GM06990 (cell line): Measurements from ENCODE around the gene STEAP4.
A peak's percentile ranks its signal among the peaks of the same experiment; 100 is the strongest.

Experiments used
- DNase-seq: peaks from one replicate; pipeline ENCODE4 v3.0.0-alpha.2; 2011; ENCODE audit not compliant: insufficient read length; ENCODE audit errors: extremely low read depth
- H3K27me3 ChIP-seq: replicated peaks from 2 replicates; pipeline ENCODE4 v1.6.0; 2011; ENCODE audit warnings: low read length; ENCODE audit not compliant: control insufficient read depth, insufficient read depth
- H3K36me3 ChIP-seq: 2 replicates; pipeline ENCODE4 v1.5.1; 2011; ENCODE audit warnings: low read length; ENCODE audit not compliant: control insufficient read depth, insufficient read depth
- H3K4me3 ChIP-seq: replicated peaks from 2 replicates; pipeline ENCODE4 v1.5.1; 2011; ENCODE audit warnings: low read depth, mild to moderate bottlenecking, control low read depth, low read length
- TF ChIP-seq, protein P1 (sequence below): IDR thresholded peaks from 2 replicates; pipeline ENCODE4 v1.5.1; 2011; ENCODE audit warnings: low read length, control low read depth, mild to moderate bottlenecking, inconsistent platforms; ENCODE audit not compliant: insufficient read depth, poor library complexity, severe bottlenecking

STEAP4 gene

GRCh38 chr7:88344956-88345832 lies 38.5 kb upstream of the STEAP4 start:
- no peaks in the 10 kb centered on the region for H3K36me3 ChIP-seq
- DNase-seq = no peak
- H3K27me3 ChIP-seq = no peaks in the 10 kb centered on the region
- TF ChIP-seq, protein P1, sequence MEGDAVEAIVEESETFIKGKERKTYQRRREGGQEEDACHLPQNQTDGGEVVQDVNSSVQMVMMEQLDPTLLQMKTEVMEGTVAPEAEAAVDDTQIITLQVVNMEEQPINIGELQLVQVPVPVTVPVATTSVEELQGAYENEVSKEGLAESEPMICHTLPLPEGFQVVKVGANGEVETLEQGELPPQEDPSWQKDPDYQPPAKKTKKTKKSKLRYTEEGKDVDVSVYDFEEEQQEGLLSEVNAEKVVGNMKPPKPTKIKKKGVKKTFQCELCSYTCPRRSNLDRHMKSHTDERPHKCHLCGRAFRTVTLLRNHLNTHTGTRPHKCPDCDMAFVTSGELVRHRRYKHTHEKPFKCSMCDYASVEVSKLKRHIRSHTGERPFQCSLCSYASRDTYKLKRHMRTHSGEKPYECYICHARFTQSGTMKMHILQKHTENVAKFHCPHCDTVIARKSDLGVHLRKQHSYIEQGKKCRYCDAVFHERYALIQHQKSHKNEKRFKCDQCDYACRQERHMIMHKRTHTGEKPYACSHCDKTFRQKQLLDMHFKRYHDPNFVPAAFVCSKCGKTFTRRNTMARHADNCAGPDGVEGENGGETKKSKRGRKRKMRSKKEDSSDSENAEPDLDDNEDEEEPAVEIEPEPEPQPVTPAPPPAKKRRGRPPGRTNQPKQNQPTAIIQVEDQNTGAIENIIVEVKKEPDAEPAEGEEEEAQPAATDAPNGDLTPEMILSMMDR = peak; percentile 40
- no peak overlapping the region for H3K4me3 ChIP-seq

DNA sequence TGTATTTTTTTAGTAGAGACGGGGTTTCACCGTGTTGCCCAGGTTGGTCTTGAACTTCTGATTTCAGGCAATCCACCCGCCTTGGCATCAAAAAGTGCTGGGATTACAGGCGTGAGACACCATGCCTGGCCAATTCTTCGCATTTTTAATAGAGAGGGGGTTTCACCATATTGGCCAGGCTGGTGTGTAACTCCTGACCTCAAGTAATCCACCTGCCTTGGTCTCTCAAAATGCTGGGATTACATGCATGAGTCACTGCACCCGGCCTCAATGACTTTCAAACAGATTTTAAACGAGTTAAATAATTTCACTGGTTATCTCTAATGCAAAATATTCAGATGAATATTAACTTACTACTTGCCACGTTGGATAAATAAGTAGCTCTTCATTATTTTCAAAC lies 37.6 kb upstream of the STEAP4 start:
- H3K27me3 ChIP-seq = no peaks in the 10 kb centered on the region
- no peak for DNase-seq
- H3K36me3 ChIP-seq = no peaks in the 10 kb centered on the region
- no peak overlapping the region for H3K4me3 ChIP-seq
- TF ChIP-seq, protein P1 = no peak

GRCh38 chr7:88339195-88339922 lies 32.7 kb upstream of the STEAP4 start:
- H3K36me3 ChIP-seq = no peaks in the 10 kb centered on the region
- H3K4me3 ChIP-seq = no peak overlapping the region
- no peaks in the 10 kb centered on the region for H3K27me3 ChIP-seq
- TF ChIP-seq, protein P1 = no peak
- DNase-seq = no peak

DNA sequence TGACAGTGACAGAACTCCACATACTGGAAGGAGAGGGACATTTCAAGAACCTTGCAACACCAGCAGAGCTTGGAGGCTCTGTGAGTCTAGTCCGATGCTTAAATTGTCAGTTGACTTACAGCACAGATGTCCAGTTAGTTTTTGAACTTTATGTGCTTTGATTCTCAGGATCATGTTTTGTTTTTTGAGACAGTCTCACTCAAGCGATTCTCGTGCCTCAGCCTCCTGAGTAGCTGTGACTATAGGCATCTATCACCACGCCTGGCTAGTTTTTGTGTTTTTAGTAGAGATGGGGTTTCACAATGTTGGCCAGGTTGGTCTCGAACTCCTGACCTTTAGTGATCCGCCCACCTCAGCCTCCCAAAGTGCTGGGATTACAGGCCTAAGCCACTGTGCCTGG lies 31.8 kb upstream of the STEAP4 start:
- no peak for DNase-seq
- no peaks in the 10 kb centered on the region for H3K27me3 ChIP-seq
- TF ChIP-seq, protein P1 = no peak
- H3K4me3 ChIP-seq = no peak overlapping the region
- H3K36me3 ChIP-seq = no peaks in the 10 kb centered on the region

- no peaks in the 10 kb centered on the region for H3K36me3 ChIP-seq
- no peak overlapping the region for H3K4me3 ChIP-seq
- no peak for DNase-seq
- no peaks in the 10 kb centered on the region for H3K27me3 ChIP-seq
- TF ChIP-seq, protein P1 = no peak
These were observed 30.9 kb upstream of the STEAP4 start for GRCh38 chr7:88337572-88337971.
